Fibroblast of skin of left biceps (primary cell): ENCODE measurements around the gene ZC3H18.
"Not testable (repeated sequence)": the region's sequence is repeated elsewhere in the genome, so short reads cannot be mapped to it uniquely, and the experiment has no call there.

ENCODE experiments used
- DNase-seq, 2 experiments: peaks; one replicate each; pipeline ENCODE4 v3.0.0-alpha.2; 2013; ENCODE audit warnings: low read depth in 2 of 2

The ZC3H18 gene

GRCh38 chr16:88605186-88606147, 35.3 kb downstream of the ZC3H18 start:
- DNase-seq, result no peak

DNA sequence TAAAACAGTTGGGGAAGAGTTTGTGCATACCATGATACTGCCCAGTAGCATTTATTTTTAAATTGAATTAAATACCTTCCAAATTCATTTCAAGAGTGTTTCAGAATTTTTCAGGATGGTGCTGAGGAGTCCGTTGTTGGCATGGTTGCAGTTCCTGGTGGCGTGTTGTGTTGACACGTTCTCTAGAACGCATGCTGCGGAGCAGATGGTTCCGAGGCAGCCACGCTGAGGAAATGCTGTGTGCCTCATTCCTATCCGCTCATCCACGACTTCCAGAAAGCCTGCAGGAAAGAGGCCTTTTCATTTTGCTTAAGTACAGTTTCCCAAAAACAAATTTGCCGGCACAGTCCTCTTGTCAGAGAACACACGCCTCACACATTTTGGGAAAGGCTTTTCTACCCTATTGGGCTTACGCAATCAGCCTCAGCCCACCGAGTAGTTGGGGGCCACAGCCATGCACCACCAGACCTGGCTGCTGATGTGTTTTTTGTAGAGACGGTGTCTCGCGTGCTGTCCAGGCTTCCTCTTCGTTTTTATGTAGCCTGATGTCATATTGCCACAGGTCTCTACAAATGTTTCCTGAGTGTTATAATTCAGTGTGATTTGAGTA, 36.0 kb downstream of the ZC3H18 start:
- no peak for DNase-seq

DNA sequence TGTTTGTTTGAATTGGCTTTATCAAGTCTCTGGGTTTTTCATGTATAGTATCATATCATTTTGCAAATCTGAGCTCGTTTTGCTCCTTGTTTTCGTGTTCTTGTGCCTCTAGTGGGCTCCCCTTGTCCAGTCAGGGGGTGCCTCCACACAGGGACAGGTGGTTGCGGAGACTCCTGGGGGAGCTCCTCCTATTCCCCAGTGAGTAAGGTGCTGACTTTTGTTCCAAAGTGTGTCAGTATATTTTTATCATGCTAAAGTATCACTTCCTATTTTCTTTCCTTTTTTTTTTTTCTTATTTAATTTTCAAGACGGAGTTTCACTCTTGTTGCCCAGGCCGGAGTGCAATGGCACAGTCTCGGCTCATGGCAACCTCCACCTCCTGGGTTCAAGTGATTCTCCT, 37.9 kb downstream of the ZC3H18 start:
- DNase-seq, result no peak

DNA sequence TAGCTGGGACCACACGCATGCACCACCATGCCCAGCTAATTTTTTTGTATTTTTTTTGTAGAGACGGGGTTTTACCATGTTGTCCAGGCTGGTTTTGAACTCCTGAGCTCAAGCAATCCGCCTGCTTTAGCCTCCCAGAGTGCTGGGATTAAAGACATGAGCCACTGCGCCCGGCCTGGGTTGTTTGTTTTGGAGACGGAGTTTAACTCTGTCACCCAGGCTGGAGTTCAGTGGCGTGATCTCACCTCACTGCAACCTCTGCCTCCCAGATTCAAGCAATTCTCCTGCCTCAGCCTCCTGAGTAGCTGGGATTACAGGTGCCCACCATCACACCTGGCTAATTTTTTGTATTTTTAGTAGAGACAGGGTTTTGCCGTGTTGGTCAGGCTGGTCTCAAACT, 39.2 kb downstream of the ZC3H18 start:
- DNase-seq, result not testable (repeated sequence)

DNA sequence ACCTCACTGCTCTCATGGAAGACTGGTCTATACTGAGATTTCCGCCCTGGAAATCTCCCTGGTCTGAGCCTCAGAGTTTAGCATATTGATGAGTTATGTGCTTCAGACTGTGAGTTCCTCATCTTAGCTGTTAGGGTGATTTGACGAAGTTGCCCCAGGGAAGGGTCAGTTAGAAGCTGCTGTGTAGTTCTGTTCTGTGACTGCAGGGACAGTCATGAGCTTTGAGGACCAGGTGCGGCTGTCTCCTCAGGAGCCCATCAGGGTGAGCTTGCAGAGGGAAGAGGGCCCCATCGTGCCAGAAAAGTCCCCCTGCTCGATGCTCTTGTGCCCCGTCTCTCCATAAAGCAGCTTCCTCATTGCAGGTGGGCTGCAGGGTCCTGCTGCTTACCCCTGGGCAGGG, 39.9 kb downstream of the ZC3H18 start:
- DNase-seq, result no peak

- DNase-seq, result no peak
Observed at GRCh38 chr16:88610909-88611812, 41.0 kb downstream of the ZC3H18 start.

DNA sequence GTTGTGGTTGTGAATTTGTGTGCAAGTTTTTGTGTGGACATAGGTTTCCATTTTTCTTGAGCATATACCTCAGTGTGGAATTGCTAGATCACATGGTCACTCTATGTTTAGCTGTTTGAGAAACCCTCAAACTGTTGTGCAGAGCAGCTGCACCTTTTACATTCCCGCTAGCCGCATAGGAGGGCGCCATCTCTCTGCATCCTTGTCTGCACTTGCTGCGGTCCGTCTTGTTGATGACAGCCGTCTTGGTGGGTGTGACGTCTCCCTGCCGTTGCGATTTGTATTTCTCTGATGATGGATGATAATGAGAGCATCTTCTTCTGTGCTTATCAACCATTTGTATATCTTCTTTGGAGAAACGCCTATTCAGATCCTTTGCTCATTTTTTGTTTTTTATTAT, 43.1 kb downstream of the ZC3H18 start:
- no peak for DNase-seq

DNA sequence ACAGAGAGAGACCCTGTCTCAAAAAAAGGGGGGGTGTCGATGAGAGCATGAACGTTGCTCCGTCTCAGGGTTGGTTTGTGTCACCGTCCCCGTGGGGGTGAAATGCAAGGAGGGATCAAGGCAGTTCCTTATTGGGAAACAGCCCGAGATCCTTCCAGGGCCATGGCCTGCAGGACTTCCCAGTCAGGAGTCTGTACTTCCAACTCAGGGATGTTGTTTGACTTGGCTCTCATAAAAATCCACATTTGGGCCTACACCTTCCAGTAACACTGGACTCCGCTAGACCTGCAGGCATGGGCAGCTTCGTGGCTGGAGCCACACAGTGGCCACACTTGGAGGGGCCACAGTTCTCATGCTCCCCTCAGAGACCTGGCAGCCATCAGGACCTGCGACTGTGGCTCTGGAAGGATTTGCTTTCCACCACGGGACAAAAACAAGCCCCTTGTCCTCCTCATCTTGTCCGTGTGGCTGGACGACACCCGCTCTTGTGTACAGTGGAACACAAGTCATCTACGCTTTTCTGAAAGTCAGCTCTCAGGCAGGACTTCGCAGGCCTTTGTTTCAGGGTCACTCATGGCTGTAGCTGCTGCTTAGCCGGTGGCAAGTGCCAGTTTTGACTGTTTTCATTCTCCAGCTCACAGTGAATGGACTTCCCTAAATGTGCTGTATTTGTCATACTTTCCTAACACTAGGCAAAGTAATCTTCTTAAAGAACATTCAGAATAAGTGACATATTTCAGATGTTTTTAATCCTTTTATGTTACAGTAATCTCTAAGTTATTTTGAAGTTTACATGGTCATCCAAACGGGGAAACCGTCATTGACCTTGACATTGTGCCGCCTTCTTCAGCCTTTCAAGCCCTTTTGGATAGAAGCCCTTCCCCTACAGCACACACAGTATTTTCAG, 44.0 kb downstream of the ZC3H18 start:
- no peak for DNase-seq

DNA sequence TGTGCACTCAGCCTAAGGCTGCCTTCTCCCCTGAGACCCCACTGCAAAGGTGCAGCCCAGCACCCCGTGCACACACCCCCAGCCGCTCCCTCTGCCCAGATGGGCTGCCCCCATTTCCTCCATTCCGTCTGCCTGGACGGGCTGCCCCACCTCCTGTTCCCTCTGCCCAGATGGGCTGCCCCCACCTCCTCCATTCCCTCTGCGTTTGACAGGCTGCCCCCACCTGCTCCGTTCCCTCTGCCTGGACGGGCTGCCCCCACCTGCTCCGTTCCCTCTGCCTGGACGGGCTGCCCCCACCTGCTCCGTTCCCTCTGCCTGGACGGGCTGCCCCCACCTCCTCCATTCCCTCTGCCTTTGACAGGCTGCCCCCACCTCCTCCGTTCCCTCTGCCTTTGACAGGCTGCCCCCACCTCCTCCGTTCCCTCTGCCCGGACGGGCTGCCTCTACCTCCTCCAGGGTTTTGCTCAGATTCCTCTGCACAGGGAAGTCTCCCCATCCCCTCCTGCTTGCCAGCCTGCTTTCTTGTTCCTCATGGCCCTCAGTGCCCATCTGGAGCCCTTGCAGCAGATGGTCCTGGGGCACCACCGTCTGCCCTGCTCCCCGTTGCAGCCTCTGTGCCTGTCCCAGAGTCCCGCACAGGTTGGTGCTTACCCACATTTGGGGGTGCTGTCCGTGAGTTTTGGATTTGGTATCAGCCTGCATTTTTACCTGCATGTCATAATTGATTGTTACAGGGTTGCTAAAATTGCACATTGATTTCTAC, 44.8 kb downstream of the ZC3H18 start:
- no peak for DNase-seq

- DNase-seq, result no peak
Observed at GRCh38 chr16:88616320-88616719, 46.1 kb downstream of the ZC3H18 start.

- no peak for DNase-seq
Observed at GRCh38 chr16:88616736-88617135, 46.5 kb downstream of the ZC3H18 start.

GRCh38 chr16:88617268-88618031, 47.2 kb downstream of the ZC3H18 start:
- no peak for DNase-seq

DNA sequence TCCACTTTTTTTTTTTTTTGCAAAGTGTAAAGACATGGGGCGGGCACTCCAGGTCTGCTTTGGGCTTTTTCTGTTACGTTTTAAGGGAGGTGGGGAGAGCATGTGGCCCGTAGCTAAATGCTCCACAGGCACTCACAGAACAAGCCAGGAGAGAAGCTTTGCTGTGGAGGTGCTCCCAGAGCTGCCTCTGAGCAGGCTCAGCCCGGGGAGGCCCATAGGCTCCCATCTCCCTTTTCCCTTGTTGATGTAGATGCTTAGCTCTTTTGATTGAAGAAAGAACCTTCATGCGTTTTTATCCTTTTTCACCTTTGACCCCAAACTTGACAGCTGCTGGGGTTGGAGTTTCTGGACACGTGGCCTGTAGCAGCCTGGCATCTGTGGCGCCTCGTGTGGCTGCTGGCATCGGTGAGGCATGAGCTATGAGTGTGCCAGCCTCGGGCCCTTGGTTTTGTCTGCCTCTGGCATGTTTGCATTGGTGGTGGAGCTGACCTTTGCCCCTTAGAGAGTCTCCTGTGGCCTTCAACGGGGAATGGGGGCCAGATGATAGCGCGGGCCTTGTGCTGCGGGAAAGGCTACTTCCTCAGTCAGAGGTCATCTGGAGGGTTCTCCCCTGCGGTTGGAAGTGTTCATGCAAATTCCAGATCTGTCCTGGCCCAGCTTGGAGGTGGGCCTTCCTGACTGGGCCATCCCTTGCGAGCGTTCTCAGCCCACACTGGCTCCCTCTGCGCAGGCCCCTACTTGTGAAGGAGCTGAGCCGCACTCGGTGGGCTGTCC, 48.2 kb downstream of the ZC3H18 start:
- DNase-seq, result no peak

GRCh38 chr16:88618956-88619667, 48.9 kb downstream of the ZC3H18 start:
- no peak for DNase-seq

- DNase-seq, result no peak
Observed at GRCh38 chr16:88619859-88620815, 49.9 kb downstream of the ZC3H18 start.

DNA sequence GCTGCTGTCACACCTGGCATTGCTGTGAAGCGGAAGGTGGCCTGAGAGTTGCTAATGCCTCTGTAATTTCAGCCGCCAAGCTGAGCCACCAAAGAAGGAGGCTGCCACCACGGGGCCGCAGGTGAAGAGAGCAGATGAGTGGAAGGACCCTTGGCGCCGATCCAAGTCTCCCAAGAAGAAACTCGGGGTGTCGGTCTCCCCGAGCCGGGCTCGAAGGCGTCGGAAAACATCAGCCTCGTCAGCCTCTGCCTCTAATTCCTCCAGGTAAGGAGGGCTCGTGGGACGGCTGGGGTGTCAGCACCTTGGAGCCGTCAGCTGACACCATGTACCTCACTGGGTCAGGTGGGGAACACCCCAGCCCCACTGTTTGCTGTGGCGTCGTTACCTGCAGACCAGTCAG, 51.9 kb downstream of the ZC3H18 start:
- no peak for DNase-seq

- DNase-seq, result no peak
Observed at GRCh38 chr16:88622866-88623265, 52.7 kb downstream of the ZC3H18 start.
